RWPE2 (cell line): ENCODE measurements around the gene CORO2B.

ENCODE experiments used
- ATAC-seq: fragments of 200-7000 bp; cut with Tn5 transposase; 3 replicates; pipeline ENCODE4 v1.9.1; 2021; ENCODE audit warnings: low read depth
- DNase-seq: peaks from one replicate; pipeline ENCODE4 v3.0.0-alpha.2; 2020; ENCODE audit warnings: low spot score
- H3K27ac ChIP-seq: fragments of 450-650 bp; 2 replicates; pipeline ENCODE4 v1.5.1; 2017; ENCODE audit warnings: mild to moderate bottlenecking; ENCODE audit not compliant: poor library complexity, severe bottlenecking
- H3K27me3 ChIP-seq: fragments of 250-450 bp; sonication (Bioruptor Pico); 2 replicates; pipeline ENCODE4 v1.5.1; 2021; ENCODE audit warnings: mild to moderate bottlenecking, moderate library complexity; ENCODE audit not compliant: insufficient read depth, poor library complexity, severe bottlenecking
- H3K36me3 ChIP-seq: fragments of 250-450 bp; sonication (Bioruptor Pico); 2 replicates; pipeline ENCODE4 v1.5.1; 2020; ENCODE audit warnings: low read depth, mild to moderate bottlenecking, moderate library complexity
- H3K4me1 ChIP-seq: fragments of 250-450 bp; sonication (Bioruptor Pico); 2 replicates; pipeline ENCODE4 v1.5.1; 2021; ENCODE audit warnings: mild to moderate bottlenecking, moderate library complexity; ENCODE audit not compliant: insufficient read depth, poor library complexity, severe bottlenecking
- H3K4me3 ChIP-seq: fragments of 250-450 bp; sonication (Bioruptor Pico); 2 replicates; pipeline ENCODE4 v1.5.1; 2021; ENCODE audit warnings: mild to moderate bottlenecking, moderate library complexity; ENCODE audit not compliant: severe bottlenecking
- H3K9me3 ChIP-seq: fragments of 250-450 bp; sonication (Bioruptor Pico); 2 replicates; pipeline ENCODE4 v1.5.1; 2021; ENCODE audit warnings: mild to moderate bottlenecking, moderate library complexity; ENCODE audit not compliant: severe bottlenecking
- TF ChIP-seq, protein P1 (sequence below): fragments of 450-650 bp; IDR thresholded peaks from one replicate; pipeline ENCODE4 v1.5.1; 2017; ENCODE audit warnings: mild to moderate bottlenecking, moderate library complexity; ENCODE audit not compliant: poor library complexity, severe bottlenecking

CORO2B gene

DNA sequence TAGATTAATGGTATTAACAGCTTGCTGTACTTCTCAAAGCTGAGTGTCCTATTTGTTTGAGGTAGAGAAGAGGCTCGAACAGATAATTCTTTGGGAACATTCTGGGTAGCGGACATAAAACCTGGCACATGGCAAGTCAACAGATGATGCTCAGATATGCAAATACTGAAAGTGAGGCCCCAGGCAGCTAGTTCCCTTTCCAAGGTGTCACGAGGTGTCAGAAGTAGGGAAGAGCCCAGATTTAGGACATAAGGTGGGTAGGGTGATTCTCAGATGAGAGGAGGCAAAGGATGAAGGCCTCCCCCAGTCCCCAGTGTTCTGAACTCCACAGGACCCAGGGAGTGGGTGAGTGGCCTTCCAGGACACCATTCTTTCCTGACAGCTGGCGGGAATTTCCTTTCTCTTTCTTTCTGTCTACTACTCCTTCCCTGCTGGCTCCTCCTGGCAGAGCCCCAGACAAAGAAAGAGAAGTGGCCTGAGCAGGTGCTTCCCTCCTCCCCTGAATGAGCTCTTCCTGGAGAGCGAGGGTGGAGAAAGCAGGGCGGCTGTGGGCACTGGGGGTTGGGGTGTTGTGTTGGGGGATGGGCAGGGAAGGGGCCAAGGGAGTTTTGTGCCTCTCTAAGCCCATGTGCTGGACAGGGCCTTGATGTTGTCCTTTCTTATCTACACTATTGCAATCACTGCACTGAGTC is 87.5 kb downstream of the CORO2B start:
- ATAC-seq (no peak), DNase-seq (peak; percentile 49)
- no peaks in the 10 kb centered on the region for H3K27me3 ChIP-seq
- no peaks in the 10 kb centered on the region for H3K4me1 ChIP-seq
- TF ChIP-seq, protein P1, sequence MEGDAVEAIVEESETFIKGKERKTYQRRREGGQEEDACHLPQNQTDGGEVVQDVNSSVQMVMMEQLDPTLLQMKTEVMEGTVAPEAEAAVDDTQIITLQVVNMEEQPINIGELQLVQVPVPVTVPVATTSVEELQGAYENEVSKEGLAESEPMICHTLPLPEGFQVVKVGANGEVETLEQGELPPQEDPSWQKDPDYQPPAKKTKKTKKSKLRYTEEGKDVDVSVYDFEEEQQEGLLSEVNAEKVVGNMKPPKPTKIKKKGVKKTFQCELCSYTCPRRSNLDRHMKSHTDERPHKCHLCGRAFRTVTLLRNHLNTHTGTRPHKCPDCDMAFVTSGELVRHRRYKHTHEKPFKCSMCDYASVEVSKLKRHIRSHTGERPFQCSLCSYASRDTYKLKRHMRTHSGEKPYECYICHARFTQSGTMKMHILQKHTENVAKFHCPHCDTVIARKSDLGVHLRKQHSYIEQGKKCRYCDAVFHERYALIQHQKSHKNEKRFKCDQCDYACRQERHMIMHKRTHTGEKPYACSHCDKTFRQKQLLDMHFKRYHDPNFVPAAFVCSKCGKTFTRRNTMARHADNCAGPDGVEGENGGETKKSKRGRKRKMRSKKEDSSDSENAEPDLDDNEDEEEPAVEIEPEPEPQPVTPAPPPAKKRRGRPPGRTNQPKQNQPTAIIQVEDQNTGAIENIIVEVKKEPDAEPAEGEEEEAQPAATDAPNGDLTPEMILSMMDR, result no peak
- peaks cover 2% of the 10 kb centered on the region for H3K9me3 ChIP-seq
- no peak overlapping the region for H3K27ac ChIP-seq
- H3K4me3 ChIP-seq, result no peak overlapping the region
- H3K36me3 ChIP-seq, result no peaks in the 10 kb centered on the region

DNA sequence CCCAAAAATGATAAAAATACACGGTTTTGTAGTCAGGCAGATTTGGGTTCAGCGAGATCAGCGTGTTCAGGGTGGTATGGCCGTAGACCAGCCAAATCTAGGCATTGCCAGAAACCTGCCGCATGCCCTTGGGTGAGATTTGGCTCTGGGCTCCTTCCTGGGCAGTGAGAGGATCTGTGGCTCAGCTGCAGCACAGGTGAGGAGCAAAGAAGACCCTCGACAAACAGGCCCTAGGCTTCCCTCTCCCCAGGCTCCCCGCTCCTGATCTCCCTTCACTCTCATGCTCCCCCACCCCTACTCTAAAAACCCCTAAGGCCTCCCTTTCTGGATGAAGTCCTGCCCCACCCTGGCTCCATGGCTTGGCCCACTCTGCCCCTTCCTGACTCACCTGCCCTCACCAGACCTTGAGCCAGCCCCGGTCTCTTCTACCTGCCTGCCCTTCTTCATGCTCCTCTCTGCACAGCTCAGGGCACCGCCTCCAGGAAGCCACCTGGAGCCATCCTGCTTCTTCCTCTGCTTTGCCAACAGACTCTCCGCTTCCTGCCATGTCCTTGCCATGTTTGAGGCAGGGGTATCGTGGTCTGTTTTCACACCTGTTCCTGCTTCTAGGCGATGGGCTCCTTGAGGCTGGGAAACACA is 88.1 kb downstream of the CORO2B start:
- DNase-seq, result peak; percentile 65
- TF ChIP-seq, protein P1, result no peak
- no peaks in the 10 kb centered on the region for H3K27me3 ChIP-seq
- H3K36me3 ChIP-seq, result no peaks in the 10 kb centered on the region
- no peak for ATAC-seq
- no peak overlapping the region for H3K27ac ChIP-seq
- H3K4me3 ChIP-seq, result no peak overlapping the region
- peaks cover 2% of the 10 kb centered on the region for H3K9me3 ChIP-seq
- no peaks in the 10 kb centered on the region for H3K4me1 ChIP-seq

DNA sequence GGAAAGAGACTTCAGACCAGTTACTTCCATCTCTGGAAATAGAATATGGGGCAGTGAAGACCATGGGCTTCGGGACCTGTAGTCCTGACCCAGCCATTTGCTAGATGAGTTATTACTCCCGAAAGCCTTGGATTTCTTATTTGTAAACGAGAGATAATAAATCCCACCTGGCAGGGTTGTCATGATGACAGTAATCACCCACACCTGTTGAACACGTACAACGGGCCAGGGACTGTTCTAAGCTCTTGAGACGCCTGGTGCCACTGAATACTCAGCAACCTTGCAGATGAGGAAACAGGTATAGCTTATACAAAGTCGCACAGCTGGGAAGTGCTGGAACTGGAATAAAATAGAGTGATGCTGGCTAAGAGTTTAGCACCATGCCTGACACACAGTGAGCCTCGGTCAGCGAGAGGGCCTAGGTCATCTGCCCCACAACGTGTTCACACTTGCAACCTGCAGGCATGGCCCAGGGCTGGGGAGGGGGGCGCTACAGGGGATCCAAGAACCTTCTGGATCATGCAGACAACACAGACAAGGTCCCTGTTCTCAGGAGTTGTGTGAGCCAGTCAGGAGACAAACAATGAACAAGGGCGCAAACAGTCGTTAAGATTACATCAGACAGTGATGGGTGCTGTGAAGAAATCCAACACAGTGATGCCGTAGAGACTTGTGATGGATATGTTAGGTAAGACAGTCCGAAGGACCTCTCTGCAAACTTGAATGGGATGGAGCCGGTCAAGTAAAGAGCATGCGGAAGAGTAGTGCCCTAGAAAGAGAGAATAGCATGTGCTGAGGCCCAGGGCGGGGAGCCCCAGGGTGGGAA is 89.2 kb downstream of the CORO2B start:
- Histone ChIP-seq H3K9me3 (peaks cover 2% of the 10 kb centered on the region), H3K27me3 (no peaks in the 10 kb centered on the region), H3K36me3 (no peaks in the 10 kb centered on the region), H3K4me1 (no peaks in the 10 kb centered on the region), H3K27ac (no peak overlapping the region), H3K4me3 (no peak overlapping the region)
- TF ChIP-seq, protein P1, result no peak
- ATAC-seq (no peak), DNase-seq (peak; percentile 61)

DNA sequence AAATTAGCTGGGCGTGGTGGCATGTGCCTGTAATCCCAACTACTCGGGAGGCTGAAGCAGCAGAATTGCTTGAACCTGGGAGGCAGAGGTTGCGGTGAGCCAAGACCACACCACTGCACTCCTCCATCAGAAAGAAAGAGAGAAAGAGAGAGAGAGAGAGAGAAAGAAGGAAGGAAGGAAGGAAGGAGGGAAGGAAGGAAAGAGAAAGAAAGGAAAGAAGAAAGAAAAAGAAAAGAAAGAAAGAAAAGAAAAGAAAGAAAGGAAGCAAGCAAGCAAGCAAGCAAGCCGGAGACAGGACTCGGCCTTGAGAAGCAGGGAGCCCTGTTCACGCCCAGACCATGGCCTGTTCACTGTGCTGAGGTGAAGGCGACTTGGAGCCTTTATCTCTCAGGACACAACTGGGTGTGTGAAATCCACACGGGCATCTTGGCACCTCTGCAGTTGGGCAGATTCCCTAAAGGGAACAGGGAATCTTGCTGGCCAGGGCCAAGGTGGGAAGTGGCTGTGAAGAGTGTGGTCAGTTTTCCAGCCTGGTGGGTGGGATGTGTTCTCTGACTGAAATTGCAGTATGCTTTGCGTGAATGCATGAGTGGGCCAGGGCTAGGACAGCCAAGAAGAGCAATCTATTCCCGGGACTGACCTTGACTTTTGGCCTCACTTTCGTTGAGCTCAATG is 90.3 kb downstream of the CORO2B start:
- Histone ChIP-seq H3K4me1 (no peaks in the 10 kb centered on the region), H3K9me3 (peaks cover 2% of the 10 kb centered on the region), H3K4me3 (no peak overlapping the region), H3K36me3 (no peaks in the 10 kb centered on the region), H3K27ac (no peak overlapping the region), H3K27me3 (no peaks in the 10 kb centered on the region)
- ATAC-seq, result no peak
- peak; percentile 35 for DNase-seq
- TF ChIP-seq, protein P1, result no peak
